Erythroblast (primary cell): Measurements from ENCODE around the gene IQCK.

Experiments
- GATA1 ChIP-seq: IDR thresholded peaks from 2 replicates; pipeline ENCODE4 v1.6.1; 2011; ENCODE audit warnings: low read depth, mild to moderate bottlenecking, control low read depth, low read length, moderate library complexity
- POLR2A ChIP-seq: IDR thresholded peaks from 2 replicates; pipeline ENCODE4 v1.6.1; 2011; ENCODE audit warnings: mild to moderate bottlenecking, low read length

- no peak for TF ChIP-seq POLR2A
- no peak for TF ChIP-seq GATA1
Observed at GRCh38 chr16:19771040-19771439, 53.0 kb downstream of the IQCK start.
